ENCODE results near the gene TTC28.

TTC28 gene

GRCh38 chr22:28360939-28361338, 318.7 kb downstream of the TTC28 start:
- no peak for DNase-seq (ENCODE audit: low read depth in 2 of 2)

- no peak for DNase-seq (ENCODE audit: low read depth in 2 of 2)
Observed at GRCh38 chr22:28358312-28358711, 321.3 kb downstream of the TTC28 start.

GRCh38 chr22:28357193-28357592, 322.4 kb downstream of the TTC28 start:
- no peak for DNase-seq (ENCODE audit: low read depth in 2 of 2)

- DNase-seq (ENCODE audit: low read depth in 2 of 2) = no peak
Observed at GRCh38 chr22:28351476-28351875, 328.2 kb downstream of the TTC28 start.

GRCh38 chr22:28348613-28349609, 330.7 kb downstream of the TTC28 start:
- no peak for DNase-seq (ENCODE audit: low read depth in 2 of 2)

- DNase-seq (ENCODE audit: low read depth in 2 of 2) = no peak
Observed at GRCh38 chr22:28346308-28346707, 333.3 kb downstream of the TTC28 start.

- DNase-seq (ENCODE audit: low read depth in 2 of 2) = no peak
Observed at GRCh38 chr22:28344918-28345703, 334.5 kb downstream of the TTC28 start.

- no peak for DNase-seq (ENCODE audit: low read depth in 2 of 2)
Observed at GRCh38 chr22:28341001-28341400, 338.6 kb downstream of the TTC28 start.

GRCh38 chr22:28333088-28333487, 346.6 kb downstream of the TTC28 start:
- no peak for DNase-seq (ENCODE audit: low read depth in 2 of 2)

- DNase-seq (ENCODE audit: low read depth in 2 of 2) = no peak
Observed at GRCh38 chr22:28332410-28332809, 347.2 kb downstream of the TTC28 start.

- no peak for DNase-seq (ENCODE audit: low read depth in 2 of 2)
Observed at GRCh38 chr22:28331695-28332094, 347.9 kb downstream of the TTC28 start.

GRCh38 chr22:28329186-28330073, 350.2 kb downstream of the TTC28 start:
- no peak for DNase-seq (ENCODE audit: low read depth in 2 of 2)

- DNase-seq (ENCODE audit: low read depth in 2 of 2) = no peak
Observed at GRCh38 chr22:28328756-28329155, 350.9 kb downstream of the TTC28 start.

GRCh38 chr22:28316014-28316413, 363.6 kb downstream of the TTC28 start:
- no peak for DNase-seq (ENCODE audit: low read depth in 2 of 2)

GRCh38 chr22:28314959-28315358, 364.7 kb downstream of the TTC28 start:
- no peak for DNase-seq (ENCODE audit: low read depth in 2 of 2)

- DNase-seq (ENCODE audit: low read depth in 2 of 2) = no peak
Observed at GRCh38 chr22:28310299-28310698, 369.3 kb downstream of the TTC28 start.

- DNase-seq (ENCODE audit: low read depth in 2 of 2) = no peak
Observed at GRCh38 chr22:28299753-28300152, 379.9 kb downstream of the TTC28 start.

- no peak for DNase-seq (ENCODE audit: low read depth in 2 of 2)
Observed at GRCh38 chr22:28299309-28299708, 380.3 kb downstream of the TTC28 start.

- no peak for DNase-seq (ENCODE audit: low read depth in 2 of 2)
Observed at GRCh38 chr22:28297504-28297903, 382.1 kb downstream of the TTC28 start.

- no peak for DNase-seq (ENCODE audit: low read depth in 2 of 2)
Observed at GRCh38 chr22:28296452-28296851, 383.2 kb downstream of the TTC28 start.

- no peak for DNase-seq (ENCODE audit: low read depth in 2 of 2)
Observed at GRCh38 chr22:28283068-28283654, 396.5 kb downstream of the TTC28 start.

Measured in activated CD8-positive, alpha-beta memory T cell treated with anti-CD3 and anti-CD28 coated beads for 4 hours (primary cell).